Peyer's patch (tissue), 4 donors: Measurements from ENCODE around the gene EFHC2.

Experiments
- CTCF ChIP-seq, 6 experiments: fragments of 450-650 bp in 4 of 6; fragments of 200-600 bp in 2 of 6; sonication (generic) in 1 of 6; IDR thresholded peaks; one replicate each; pipeline ENCODE4 v1.5.1; 2017 to 2019; ENCODE audit warnings: antibody characterized with exemption in 6 of 6, mild to moderate bottlenecking in 3 of 6, moderate library complexity in 1 of 6
- POLR2A ChIP-seq, 2 donors: fragments of 450-650 bp; IDR thresholded peaks; one replicate each; pipeline ENCODE4 v1.5.1; 2017; ENCODE audit warnings: antibody characterized with exemption in 2 of 2, mild to moderate bottlenecking in 2 of 2, moderate library complexity in 2 of 2

GRCh38 chrX:44178274-44179053 lies 165.0 kb downstream of the EFHC2 start:
- TF ChIP-seq CTCF (IDR thresholded peaks at IDR 0.05) (no peak), POLR2A (IDR thresholded peaks at IDR 0.05) (no peak)
